Activated T-cell treated with anti-CD3 and anti-CD28 coated beads, Interleukin-2, amount 50 U/mL, for 24 hours (primary cell): Measurements from ENCODE around the gene TCF7L1.

Experiments used
- DNase-seq: peaks from one replicate; pipeline ENCODE4 v3.0.0-alpha.2; 2020
- H3K27ac Mint-ChIP-seq: 2 replicates; pipeline ENCODE4 v1.8.0; 2020; ENCODE audit warnings: mild to moderate bottlenecking, mixed read lengths
- H3K27me3 Mint-ChIP-seq: 2 replicates; pipeline ENCODE4 v1.8.0; 2020; ENCODE audit warnings: mixed read lengths
- H3K36me3 Mint-ChIP-seq: 2 replicates; pipeline ENCODE4 v1.8.0; 2020; ENCODE audit warnings: low read depth, mixed read lengths
- H3K4me1 Mint-ChIP-seq: 2 replicates; pipeline ENCODE4 v1.8.0; 2020; ENCODE audit warnings: low read depth, mixed read lengths
- H3K4me3 Mint-ChIP-seq: 2 replicates; pipeline ENCODE4 v1.8.0; 2020; ENCODE audit warnings: mild to moderate bottlenecking, moderate library complexity, mixed read lengths
- H3K9me3 Mint-ChIP-seq: 2 replicates; pipeline ENCODE4 v1.8.0; 2020; ENCODE audit warnings: mixed read lengths

TCF7L1 gene

DNA sequence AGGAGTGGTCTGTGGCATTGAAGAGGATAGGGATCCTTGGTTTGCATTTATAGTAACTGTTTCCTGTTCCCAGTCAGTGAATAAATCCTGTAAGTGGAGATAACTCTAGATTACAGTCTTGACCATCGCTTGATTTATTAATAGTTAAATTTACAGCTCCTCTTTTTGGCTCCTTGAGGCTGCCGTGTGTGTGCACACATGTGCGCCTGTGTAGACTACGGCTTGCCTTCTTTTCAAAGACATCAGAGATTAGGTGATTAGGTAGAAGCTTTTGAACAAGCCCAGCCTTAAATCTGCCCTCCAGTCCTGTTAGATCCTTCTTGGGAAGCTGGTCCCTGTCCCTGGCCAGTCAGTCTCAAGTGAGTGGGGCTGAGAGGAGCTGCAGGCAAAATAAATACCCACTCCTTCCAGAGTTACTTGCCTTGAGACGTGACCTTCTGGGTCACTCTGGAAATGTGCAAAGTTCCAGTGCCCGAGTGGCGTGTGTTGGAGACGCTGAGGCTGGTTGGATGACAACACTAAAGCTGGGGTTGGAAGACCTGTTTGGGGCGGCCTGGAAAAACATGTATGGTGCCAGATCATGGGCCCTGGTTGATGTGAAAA is 32.0 kb downstream of the TCF7L1 start:
- H3K27me3 Mint-ChIP-seq, result peaks cover 3% of the 10 kb centered on the region
- no peak overlapping the region for H3K4me3 Mint-ChIP-seq
- H3K4me1 Mint-ChIP-seq, result no peaks in the 10 kb centered on the region
- H3K27ac Mint-ChIP-seq, result no peak overlapping the region
- H3K9me3 Mint-ChIP-seq, result no peaks in the 10 kb centered on the region
- H3K36me3 Mint-ChIP-seq, result no peaks in the 10 kb centered on the region
- no peak for DNase-seq

DNA sequence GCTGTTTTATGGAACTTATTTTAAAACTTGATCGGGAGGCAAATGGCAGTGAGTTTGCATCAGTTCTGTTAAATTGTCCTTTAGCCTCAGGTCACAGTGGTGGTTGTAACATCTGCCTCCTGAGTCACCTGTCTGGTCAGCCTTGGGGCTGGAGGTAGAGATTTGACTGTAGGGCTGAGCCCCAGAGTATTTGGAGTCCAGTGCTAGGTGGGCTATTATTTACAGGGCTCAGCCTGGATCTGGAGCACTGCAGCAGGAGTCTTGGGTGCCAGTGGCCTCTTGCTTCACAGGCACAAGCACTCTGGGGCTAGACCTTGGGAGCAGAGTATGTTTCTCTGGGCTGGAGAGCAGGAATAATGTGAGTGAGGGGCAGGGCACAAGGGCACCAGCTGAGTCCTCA is 32.8 kb downstream of the TCF7L1 start:
- Mint-ChIP-seq H3K36me3 (no peaks in the 10 kb centered on the region), H3K4me3 (no peak overlapping the region), H3K4me1 (no peaks in the 10 kb centered on the region), H3K27me3 (peaks cover 3% of the 10 kb centered on the region), H3K9me3 (no peaks in the 10 kb centered on the region), H3K27ac (no peak overlapping the region)
- no peak for DNase-seq

DNA sequence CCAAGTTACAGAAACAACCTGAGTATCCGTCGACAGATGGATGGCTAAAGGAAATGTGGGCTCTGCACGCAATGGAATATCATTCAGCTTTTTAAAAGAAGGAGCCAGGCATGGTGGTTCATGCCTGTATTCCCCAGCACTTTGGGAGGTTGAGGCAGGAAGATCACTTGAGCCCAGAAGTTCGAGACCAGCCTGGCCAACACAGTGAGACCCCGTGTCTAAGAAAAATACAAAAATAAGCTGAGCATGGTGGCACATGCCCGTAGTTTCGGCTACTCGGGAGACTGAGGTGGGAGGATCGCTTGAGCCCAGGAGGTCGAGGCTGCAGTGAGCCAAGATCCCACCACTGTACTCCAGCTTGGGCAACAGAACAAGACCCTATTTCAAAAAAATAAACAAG is 34.3 kb downstream of the TCF7L1 start:
- H3K36me3 Mint-ChIP-seq, result no peaks in the 10 kb centered on the region
- H3K9me3 Mint-ChIP-seq, result no peaks in the 10 kb centered on the region
- no peaks in the 10 kb centered on the region for H3K4me1 Mint-ChIP-seq
- no peak overlapping the region for H3K4me3 Mint-ChIP-seq
- no peak for DNase-seq
- H3K27ac Mint-ChIP-seq, result no peak overlapping the region
- peaks cover 3% of the 10 kb centered on the region for H3K27me3 Mint-ChIP-seq

DNA sequence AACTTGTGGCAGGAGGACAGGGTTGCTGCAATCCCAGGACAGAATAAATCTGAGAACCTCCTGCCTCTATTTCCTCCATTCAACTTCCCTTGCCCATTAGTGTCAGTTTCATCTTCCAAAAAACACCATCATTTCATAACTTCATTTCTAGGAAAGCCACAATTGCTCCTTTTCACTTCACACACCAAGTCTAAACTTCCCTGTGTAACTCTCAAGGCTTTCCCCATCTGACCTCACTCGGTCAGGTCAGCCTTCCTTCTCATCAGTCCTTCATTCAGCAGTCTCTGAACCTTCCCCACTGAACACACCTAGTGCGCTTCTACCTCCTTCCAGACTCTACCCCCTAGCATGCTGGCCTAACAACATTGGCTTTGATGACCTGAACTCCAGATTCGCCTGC is 35.8 kb downstream of the TCF7L1 start:
- Mint-ChIP-seq H3K27ac (no peak overlapping the region), H3K4me3 (no peak overlapping the region), H3K27me3 (peaks cover 3% of the 10 kb centered on the region), H3K4me1 (no peaks in the 10 kb centered on the region), H3K36me3 (no peaks in the 10 kb centered on the region), H3K9me3 (no peaks in the 10 kb centered on the region)
- no peak for DNase-seq

DNA sequence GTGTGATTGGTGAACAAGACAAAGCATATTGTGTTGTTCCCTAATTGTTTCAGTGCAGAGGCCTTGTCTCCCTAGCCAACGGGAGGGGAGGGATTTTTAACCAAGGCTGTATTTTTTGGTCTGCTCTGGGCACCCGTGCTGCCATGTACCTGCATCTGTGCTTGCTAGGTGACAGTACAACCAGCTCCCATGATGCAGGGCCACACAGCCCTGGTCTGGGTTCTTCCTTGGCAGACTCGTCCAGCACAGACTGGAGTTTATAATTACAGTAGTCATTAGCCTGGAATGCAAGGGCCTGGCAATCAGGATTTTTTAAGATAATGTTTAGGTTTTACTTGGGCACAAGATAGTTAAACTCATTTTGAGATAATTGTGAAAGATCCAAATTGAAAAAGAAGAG is 36.4 kb downstream of the TCF7L1 start:
- H3K27me3 Mint-ChIP-seq, result peaks cover 3% of the 10 kb centered on the region
- DNase-seq, result no peak
- no peak overlapping the region for H3K27ac Mint-ChIP-seq
- H3K4me3 Mint-ChIP-seq, result no peak overlapping the region
- no peaks in the 10 kb centered on the region for H3K9me3 Mint-ChIP-seq
- H3K4me1 Mint-ChIP-seq, result no peaks in the 10 kb centered on the region
- H3K36me3 Mint-ChIP-seq, result no peaks in the 10 kb centered on the region

DNA sequence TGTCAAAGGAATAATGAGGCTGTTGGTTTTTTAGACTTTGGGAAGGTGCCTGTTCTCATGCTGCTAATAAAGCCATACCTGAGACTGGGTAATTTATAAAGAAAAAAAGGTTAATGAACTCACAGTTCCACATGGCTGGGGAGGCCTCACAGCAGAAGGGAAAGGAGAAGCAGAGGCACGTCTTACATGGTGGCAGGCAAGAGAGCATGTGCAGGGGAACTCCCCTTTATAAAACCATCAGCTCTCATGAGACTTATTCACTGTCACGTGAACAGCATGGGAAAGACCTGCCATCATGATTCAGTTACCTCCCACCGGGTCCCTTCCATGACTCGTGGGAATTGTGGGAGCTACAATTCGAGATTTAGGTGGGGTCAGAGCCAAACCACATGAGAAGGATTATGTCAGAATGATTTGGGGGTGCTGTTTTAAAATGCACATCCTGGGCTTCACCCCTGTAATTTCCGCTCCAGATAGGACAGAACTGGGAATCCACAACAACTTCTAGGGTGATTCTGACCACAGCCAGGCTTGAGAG is 37.8 kb downstream of the TCF7L1 start:
- Mint-ChIP-seq H3K4me1 (no peaks in the 10 kb centered on the region), H3K27me3 (peaks cover 3% of the 10 kb centered on the region), H3K27ac (no peak overlapping the region), H3K36me3 (no peaks in the 10 kb centered on the region), H3K9me3 (no peaks in the 10 kb centered on the region), H3K4me3 (no peak overlapping the region)
- DNase-seq, result no peak

DNA sequence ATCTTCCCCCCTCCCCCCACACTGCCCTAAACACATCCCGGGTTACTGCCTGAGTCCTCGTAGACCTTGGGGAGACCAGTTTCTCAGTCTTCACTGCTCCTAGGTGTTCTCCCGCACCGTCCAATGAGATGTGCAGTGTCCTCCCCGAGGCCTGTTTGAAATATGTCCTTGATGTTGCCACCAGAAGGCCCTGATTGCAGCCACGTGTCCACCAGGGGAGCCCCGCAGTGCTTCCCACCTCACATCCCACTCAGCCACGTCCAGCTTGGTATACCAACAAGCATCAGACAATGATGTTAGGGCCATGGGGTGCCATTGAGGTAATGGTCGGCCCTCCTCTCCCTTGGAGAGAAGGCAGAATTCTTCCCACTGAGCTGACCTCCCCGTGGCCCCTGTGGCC is 38.7 kb downstream of the TCF7L1 start:
- H3K4me1 Mint-ChIP-seq, result no peaks in the 10 kb centered on the region
- no peak for DNase-seq
- no peak overlapping the region for H3K4me3 Mint-ChIP-seq
- no peaks in the 10 kb centered on the region for H3K36me3 Mint-ChIP-seq
- no peak overlapping the region for H3K27ac Mint-ChIP-seq
- no peaks in the 10 kb centered on the region for H3K9me3 Mint-ChIP-seq
- H3K27me3 Mint-ChIP-seq, result peaks cover 3% of the 10 kb centered on the region

DNA sequence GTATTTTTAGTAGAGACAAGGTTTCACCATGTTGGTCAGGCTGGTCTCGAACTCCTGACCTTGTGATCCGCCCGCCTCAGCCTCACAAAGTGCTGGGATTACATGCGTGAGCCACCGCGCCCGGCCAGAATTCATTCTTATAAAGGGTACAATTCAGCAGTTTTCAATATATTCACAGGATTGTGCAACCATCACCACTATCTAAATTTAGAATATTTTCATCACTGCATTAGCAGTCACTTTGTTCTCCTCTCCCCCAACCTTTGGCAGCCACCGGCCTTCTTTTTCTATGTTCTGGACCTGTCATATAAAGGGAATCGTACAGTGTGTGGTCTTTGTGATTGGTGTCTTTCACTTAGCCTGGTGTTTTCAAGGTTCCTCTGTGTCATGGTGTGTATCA is 40.7 kb downstream of the TCF7L1 start:
- Mint-ChIP-seq H3K27ac (no peak overlapping the region), H3K4me1 (no peaks in the 10 kb centered on the region), H3K9me3 (no peaks in the 10 kb centered on the region), H3K27me3 (no peaks in the 10 kb centered on the region), H3K4me3 (no peak overlapping the region), H3K36me3 (no peaks in the 10 kb centered on the region)
- DNase-seq, result no peak

DNA sequence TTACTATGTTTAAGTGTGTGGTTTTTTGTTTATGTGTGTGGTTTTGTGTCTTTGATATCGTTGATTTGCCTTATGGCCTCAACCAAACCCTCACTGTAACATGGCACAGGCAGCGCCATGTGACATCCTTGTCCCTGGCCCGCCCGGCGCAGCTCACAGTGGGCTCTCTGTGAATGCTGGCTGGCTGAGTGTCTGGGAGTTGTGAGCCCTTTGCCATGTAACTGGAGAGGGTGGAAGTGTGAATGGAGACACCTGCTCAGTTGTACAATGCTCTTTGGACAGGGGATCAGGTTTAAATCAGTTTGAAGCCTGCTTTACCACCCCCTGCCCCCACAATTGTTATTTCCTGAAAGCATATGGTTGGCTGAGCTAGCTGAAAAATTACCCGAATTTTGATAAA is 41.8 kb downstream of the TCF7L1 start:
- Mint-ChIP-seq H3K4me3 (no peak overlapping the region), H3K27ac (no peak overlapping the region), H3K9me3 (no peaks in the 10 kb centered on the region), H3K4me1 (no peaks in the 10 kb centered on the region), H3K27me3 (no peaks in the 10 kb centered on the region), H3K36me3 (no peaks in the 10 kb centered on the region)
- no peak for DNase-seq

DNA sequence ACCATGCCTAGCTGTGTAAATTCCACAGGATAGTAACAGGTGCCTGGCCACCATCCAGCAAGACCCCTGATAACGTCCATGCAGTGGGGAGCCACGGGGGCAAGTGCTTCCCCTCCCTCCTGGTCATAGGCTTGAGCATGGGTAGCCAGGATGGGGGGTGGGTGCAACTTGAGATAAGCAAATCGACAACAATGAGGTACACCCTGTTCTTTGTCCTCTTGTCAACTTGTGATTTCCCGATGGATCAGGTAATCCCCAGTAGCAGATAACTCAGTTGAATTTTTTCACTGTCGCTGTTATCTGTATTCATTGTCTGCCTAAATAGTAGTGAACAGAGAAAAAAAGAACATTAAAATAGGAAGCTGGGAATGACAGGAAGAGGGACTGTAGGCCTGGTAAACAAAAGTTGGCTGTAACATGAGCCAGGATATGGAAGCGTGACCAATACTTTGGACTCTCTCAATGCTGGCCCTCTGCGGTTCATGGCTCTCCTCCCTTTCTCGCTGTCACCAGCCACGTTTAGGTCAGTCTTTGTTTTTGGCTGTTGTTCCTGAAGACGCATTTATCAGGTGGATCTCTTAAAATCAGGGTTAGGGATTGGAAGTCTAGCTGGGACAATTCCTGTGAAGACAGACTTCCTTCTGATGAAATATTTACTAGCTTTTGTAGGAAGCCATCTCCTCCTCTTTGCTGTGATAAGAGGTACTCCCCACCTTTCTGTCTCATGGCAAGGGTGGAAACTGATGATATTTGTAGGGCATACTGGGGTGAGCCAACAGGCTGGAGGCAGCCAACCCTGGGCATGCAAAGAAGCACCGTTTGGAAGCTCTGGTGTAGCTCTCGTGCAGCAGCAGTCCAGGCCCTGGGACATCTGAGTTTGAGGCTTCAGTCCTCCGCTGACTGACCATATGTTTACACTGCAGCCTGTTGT is 42.4 kb downstream of the TCF7L1 start:
- Mint-ChIP-seq H3K27me3 (no peaks in the 10 kb centered on the region), H3K9me3 (no peaks in the 10 kb centered on the region), H3K27ac (no peak overlapping the region), H3K36me3 (no peaks in the 10 kb centered on the region), H3K4me3 (no peak overlapping the region), H3K4me1 (no peaks in the 10 kb centered on the region)
- DNase-seq, result no peak

DNA sequence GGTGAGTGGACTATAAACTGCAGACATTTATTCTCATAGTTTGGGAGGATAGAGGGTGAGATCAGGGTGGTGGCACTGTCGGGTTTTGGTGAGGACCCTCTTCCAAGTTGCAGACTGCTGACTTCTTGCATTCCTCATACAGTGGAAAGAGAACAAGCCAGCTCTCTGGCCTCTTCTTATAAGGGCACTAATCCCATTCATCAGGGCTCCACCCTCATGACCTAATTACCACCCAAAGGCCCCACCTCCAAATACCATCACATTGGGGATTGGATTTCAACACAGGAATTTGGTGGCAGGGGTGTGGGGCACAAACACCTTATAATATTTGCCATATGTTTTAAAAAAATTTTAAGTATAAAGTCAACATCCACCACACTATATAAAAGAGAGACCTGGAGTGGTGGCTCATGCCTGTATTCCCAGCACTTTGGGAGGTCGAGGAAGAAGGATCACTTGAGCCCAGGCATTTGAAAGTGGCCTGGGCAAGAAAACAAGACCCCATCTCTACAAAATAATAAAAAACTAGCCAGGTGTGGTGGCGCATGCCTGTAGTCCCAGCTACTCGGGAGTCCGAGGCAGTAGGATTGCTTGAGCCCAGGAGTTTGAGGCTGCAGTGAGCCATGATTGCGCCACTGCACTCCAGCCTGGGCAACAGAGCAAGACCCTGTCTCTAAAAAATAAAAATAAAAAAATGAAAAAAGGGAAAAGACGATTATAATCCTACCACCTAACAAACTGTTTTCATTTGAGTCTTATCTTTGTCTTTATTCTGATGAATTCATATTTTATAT is 44.0 kb downstream of the TCF7L1 start:
- no peaks in the 10 kb centered on the region for H3K36me3 Mint-ChIP-seq
- H3K27me3 Mint-ChIP-seq, result no peaks in the 10 kb centered on the region
- H3K9me3 Mint-ChIP-seq, result no peaks in the 10 kb centered on the region
- no peaks in the 10 kb centered on the region for H3K4me1 Mint-ChIP-seq
- H3K4me3 Mint-ChIP-seq, result no peak overlapping the region
- H3K27ac Mint-ChIP-seq, result no peak overlapping the region
- no peak for DNase-seq

DNA sequence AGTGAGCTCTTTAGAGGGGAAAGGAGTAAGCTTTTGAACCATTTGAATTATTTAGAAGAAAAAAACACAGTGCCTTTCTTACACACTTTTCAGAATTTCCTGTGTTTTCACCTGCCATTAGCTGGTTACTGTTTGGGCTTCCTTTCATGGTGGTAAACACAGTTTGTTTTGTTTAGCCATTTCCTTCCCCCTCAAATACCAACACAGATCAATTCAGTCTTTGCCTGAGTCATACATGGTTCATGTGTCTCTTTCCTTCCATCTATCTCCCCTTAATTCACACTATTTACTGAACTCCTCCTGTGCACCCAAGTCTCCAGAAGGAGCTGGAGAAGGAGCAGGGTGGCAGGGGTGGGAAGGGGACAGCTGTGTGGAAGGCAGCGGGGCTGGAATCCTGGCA is 45.0 kb downstream of the TCF7L1 start:
- H3K9me3 Mint-ChIP-seq, result no peaks in the 10 kb centered on the region
- no peaks in the 10 kb centered on the region for H3K4me1 Mint-ChIP-seq
- H3K27ac Mint-ChIP-seq, result no peak overlapping the region
- H3K27me3 Mint-ChIP-seq, result no peaks in the 10 kb centered on the region
- DNase-seq, result no peak
- no peak overlapping the region for H3K4me3 Mint-ChIP-seq
- H3K36me3 Mint-ChIP-seq, result no peaks in the 10 kb centered on the region

DNA sequence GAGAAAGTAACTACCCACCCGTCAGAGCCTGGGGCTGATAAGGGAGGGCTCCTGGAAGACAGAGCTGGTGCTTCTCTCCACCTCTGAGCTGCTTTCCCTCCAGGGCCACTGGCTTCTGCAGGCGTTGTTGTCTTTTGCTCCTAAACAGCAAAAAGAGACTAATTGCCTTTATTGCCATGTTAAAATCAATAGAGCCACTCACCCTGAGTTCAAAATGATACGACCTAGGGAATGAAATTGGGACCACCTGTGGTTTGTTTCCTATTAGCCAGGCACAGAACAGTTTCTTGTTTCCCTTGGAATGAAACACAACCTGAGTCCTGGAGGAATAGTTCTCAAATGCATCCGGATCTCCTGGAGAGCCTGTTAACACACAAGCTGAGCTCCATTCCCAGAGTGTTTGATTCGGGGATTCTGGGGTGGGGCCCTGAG is 45.8 kb downstream of the TCF7L1 start:
- Mint-ChIP-seq H3K27me3 (no peaks in the 10 kb centered on the region), H3K27ac (no peak overlapping the region), H3K36me3 (no peaks in the 10 kb centered on the region), H3K4me1 (no peaks in the 10 kb centered on the region), H3K9me3 (no peaks in the 10 kb centered on the region), H3K4me3 (no peak overlapping the region)
- DNase-seq, result no peak

DNA sequence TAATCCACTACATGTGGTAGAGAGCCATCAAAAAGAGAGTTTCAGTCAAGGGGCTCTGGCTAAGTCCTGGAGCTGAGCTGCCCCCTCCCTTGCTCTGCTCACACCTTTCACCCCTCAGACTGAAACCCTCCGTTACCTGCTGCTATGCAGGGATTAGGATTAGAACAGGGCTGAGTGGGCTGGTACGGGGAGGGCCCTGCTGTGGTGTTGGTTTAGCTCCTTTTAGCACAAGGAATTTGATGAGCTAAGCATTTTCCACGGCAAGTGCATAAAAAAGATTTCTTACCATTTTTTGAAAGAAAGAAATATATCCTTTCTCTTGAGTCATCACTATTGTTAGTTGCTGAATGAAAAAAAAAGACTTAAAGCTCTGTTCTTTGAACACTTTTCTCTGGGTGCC is 46.3 kb downstream of the TCF7L1 start:
- H3K9me3 Mint-ChIP-seq, result no peaks in the 10 kb centered on the region
- no peaks in the 10 kb centered on the region for H3K36me3 Mint-ChIP-seq
- no peak overlapping the region for H3K4me3 Mint-ChIP-seq
- H3K4me1 Mint-ChIP-seq, result no peaks in the 10 kb centered on the region
- H3K27me3 Mint-ChIP-seq, result no peaks in the 10 kb centered on the region
- H3K27ac Mint-ChIP-seq, result no peak overlapping the region
- no peak for DNase-seq
